T-helper 1 cell treated with Interleukin-12 subunit alpha and Interleukin-12 subunit beta and Interleukin-4 antibody, amounts not matched to agents 30 ng/mL and 1 ng/mL, for 36 hours (primary cell): ENCODE results near the gene PRKAA1. TPM values are rescaled to one million over a fixed set of nuclear protein-coding genes. Genes with fewer than 3 reads are reported as not detected.

Source experiments
- intact Hi-C: fragments of 100-400 bp; cut with micrococcal nuclease; formaldehyde crosslinking; loops from one replicate; pipeline ENCODE4 v1.15.1; 2024
- total RNA-seq: library from RNA; stranded (reverse); gene quantifications from 2 replicates; pipeline ENCODE4 v1.2.3, GENCODE V29; 2022

Gene PRKAA1
- total RNA-seq, result 71.4 and 78.7 TPM in 2 replicates

DNA sequence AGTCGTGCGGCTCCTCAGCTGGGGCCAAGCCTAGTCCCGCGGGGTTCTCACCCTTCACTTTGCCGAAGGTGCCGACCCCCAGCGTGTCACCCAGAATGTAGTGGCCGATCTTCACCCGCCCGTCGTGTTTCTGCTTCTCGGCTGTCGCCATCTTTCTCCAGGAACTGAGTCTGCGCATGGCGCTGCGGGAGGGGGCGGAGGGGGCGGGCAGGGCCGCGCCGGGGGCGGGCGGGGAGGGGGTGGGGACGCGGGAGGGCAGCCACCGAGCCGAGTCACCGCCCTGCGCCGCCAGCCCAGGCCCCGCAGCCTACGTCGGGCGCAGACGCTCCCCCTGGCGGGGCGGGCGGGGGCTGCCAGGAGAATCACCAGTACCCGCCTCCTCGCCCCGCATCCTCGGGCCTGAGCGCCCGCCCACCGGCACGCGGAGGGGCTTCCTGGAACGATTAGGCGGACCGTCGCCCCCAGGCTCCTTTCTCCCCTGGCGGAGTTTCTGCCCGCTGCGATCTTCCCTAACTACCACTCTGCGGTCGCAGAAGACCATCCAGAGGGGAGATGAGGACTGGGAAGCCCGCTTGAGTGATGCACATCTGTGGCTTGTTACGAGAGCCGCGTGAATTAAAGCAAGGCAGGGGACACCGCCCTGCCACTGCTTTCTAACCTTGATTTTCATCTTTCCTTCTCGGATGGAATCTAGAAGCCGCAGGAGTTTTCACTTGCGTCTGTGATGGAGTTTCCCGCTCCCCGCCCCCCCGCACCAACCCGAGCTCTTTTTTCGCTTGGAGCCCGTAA, at the start of gene PRKAA1:
Gene PRKAA1, minus strand, starts transcription at position 363 of the 789 bp plus-strand sequence. Its CDS starts 185 bp downstream, at position 178.
- intact Hi-C loops, result loop anchor here (1.0 kb wide), 2 partner anchors 849 to 1106 kb away; partner anchors contain the start of gene RIMOC1

DNA sequence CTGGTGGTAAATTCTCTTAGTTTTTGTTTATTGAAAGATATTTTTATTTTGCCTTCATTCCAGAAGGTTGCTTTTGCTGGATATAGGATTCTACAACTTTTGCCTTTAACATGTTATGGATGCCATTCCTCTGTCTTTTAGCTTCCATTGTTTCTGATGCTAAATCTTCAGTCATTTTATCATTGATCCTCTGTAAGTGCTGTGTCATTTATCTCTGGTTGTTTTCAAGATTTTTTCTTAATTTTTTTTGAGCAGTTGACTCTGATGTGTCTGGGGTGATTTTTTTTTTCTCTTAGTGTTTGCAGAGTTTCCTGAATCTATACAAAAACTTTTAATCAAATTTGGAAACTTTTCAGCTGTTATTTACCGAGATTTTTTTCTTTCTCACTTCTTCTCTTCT, 49.4 kb upstream of the PRKAA1 start:
- intact Hi-C loops, result no loop called here

DNA sequence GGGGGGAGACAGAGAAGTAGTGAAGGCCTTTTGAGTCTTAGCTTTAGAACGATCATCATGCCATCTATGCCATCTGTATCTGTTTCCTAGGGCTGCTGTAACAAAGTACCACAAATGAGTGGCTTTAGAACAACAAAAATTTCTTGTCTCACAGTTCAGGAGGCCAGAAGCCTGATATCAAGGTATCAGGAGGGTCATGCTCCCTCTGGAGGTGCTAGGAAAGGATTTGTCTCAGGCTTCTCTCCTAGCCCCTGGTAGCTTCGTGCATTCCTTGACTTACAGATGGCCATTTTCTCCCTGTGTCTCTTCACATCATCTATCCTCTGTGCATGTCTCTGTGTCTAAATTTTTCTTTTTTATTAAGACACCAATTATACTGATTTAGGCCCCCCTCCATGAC, 48.2 kb upstream of the PRKAA1 start:
- intact Hi-C loops, result no loop called here

DNA sequence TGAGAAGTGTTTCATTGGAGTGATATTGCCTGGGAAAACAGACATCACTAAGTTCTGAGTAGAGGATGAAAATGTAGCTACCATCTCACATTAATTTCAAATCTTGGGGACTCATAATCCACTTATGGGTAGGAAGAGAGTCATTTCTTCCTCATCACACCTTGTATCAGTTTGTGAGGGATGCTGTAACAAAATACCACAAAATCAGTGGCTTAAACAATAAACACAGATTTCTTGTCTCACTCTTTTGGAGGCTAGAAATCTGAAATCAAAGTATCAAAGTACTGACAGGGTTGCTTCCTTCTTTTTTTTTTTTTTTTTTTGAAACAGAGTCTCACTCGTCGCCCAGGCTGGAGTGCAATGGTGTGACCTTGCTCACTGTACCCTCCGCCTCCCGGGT, 46.4 kb upstream of the PRKAA1 start:
- intact Hi-C loops, result no loop called here

DNA sequence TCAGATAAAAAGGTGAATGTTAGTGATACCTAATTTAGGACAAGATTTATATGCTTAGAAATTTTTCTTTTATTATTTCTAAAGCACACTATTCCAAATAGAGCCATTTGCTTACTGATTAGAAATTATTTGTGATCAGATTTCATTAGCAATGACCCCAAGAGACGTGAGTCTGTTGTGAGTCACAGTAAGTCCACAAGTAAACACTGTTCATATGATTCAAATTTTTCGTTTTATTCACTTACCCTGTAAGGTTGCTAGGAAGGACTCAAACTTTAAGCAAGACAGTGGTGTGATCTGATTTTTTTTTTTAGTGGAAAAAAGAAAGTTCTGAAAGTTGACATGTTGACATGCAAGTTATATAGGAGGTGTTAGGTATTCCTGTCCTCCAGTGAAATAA, 44.2 kb upstream of the PRKAA1 start:
- intact Hi-C loops, result no loop called here

DNA sequence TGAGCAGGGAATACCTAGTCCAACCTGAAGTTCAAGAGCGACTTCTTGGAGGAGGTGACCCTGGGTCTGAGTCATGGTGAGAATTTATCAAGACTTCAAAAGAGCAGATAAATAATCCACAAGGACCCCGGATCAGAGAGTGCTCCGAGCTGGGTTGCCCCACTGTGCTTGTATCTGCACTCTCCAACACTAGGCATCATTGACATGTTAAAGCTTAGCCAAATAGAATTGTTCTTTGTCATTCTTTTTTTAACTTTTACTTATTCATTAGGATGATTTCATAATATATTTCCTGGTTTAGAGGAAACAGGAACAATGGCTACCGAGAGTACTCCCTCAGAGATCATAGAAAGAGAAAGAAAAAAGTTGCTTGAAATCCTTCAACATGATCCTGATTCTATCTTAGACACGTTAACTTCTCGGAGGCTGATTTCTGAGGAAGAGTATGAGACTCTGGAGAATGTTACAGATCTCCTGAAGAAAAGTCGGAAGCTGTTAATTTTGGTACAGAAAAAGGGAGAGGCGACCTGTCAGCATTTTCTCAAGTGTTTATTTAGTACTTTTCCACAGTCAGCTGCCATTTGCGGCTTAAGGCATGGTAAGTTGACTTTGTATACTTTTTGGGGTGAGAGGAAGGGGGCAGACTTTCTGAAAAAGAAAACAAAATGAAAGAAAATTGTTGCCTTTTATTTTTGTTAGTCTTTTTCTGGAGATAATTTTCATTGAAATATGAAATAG, 43.1 kb upstream of the PRKAA1 start, which contains the start of gene CARD6:
Gene CARD6, plus strand, starts transcription at position 300 of the 738 bp plus-strand sequence. Its CDS starts 16 bp downstream, at position 316.
- intact Hi-C loops, result no loop called here

DNA sequence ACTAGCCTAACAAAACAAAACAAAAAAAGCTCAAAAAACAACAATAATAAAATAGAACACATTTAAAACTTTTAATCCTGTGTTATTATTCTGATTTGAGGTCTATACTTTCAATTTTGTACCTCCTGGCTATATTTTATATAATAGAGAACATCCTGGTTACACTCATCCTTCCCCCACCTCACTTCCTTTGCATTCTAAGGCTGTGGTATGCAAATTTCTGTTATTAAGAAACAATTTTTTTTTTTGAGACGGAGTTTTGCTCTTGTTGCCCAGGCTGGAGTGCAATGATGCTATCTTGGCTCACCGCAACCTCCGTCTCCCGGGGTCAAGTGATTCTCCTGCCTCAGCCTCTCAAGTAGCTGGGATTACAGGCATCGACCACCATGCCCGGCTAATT, 39.9 kb upstream of the PRKAA1 start:
- intact Hi-C loops, result loop anchor here (10.0 kb wide), 1 partner anchor 1623 kb away; the partner anchor contains the start of gene FYB1

DNA sequence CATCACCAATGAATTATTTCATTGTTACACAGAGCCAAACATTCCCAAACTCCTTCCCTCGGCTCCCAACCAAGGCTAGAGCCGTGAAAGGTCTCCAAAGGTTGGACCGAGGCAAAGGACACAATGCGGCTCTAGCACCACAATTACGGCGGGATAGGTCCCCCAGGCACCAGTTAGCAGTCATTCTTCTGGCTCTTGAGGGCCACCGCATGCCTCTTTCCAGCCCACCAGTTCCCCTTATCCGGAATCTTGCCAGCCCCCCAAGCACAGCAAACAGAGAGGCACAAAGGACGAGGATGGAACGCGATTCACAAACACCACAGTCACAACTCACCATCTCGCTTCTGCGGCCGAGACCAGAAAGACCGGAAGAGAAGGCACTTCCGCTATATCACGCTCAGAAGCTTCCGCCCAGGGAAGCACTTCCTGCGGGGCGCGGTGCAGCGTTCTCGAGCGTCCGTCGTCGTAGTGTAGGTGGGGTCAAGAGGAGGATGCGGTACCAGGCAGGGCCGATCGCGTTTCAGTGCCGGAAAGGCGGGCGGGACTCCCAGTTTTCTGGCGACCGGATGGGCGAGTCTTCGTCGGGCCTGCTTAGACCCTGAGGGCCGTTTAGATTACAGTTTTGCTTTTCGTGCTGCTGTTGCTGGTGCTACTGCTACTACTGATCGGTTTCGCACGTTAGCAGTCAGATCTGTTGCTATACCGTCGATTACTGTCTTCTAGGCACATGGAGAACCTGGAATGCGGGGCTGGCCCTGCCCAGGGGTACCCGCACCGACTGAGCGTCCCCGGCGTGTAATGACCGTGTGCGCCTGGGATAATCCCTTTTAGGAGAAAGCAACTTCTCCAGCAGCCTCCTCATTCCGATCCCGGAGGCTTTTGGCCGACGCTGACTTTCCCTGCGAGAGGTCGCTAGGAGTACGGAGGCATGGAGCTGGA, 36.9 kb upstream of the PRKAA1 start, which contains the start of gene RPL37:
Gene RPL37, minus strand, starts transcription at position 374 of the 939 bp plus-strand sequence. Its CDS starts 37 bp downstream, at position 337.
- intact Hi-C loops, result loop anchor here (1.0 to 10.0 kb wide), 13 partner anchors 38 to 1760 kb away; partner anchors contain the start of genes FBXO4, FYB1, OXCT1 and RICTOR

DNA sequence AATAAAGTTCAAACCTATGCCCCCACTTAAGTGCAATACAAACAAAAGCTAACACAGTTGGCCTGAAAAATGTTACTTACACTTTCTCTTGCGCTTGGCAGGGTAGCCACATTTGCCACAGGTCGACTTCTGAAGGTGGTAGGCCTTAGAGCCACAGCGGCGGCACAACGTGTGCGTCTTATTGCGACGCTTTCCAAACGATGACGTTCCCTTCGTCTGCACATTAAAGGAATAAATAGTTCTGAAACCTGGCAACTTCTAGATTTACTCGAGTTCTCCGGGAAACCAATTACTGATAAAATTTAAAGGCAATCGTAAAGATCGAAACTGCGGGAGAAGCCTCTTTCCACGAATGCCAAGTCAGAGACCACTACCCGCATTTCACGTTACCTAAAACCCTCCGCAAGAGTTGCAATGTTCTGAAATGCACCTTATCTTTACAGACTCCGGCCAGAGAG, 36.2 kb upstream of the PRKAA1 start:
- intact Hi-C loops, result loop anchor here (2.0 to 10.0 kb wide), 6 partner anchors 348 to 1760 kb away; partner anchors contain the start of genes FBXO4, FYB1 and RICTOR

DNA sequence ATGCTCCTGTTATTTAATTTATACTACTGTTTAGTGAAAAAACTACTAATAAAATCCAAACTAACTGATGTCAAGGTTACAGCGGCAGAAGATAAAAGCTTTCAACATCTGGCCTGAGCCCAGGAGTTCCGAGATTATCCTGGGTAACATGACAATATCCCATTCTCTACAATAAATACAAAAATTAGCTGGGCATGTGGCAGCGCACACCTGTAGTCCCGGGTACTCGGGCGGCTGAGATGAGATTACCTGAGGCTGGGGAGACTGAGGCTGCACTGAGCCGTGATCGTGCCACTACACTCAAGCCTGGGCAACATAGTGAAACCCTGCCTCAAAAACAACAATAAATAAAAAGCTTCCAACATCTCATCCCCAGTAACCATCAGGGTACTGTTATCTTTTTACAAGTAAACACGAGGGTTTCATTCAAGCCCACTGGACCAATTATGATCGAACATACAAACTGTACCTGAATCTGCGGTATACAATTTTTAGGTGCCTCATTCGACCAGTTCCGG, 35.6 kb upstream of the PRKAA1 start:
- intact Hi-C loops, result loop anchor here (2.0 to 10.0 kb wide), 6 partner anchors 347 to 1759 kb away; partner anchors contain the start of genes FBXO4, FYB1 and RICTOR

DNA sequence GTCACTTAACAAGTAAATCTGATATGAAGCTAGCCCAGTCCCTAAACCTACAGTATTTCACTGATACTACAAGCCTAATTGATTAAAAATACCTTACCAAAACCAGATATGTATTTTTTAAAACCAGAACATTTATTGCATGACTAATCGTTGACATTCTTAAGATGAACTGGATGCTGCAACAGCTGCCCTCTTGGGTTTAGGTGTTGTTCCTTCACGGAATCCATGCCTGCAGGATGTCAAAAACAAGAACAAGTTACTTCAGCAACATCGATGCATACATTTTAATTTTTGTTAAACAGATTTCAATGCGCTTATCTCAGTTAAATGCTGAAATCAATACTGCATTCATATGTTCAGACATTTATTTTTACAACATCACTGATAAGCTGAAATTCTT, 34.2 kb upstream of the PRKAA1 start:
- intact Hi-C loops, result loop anchor here (10.0 kb wide), 1 partner anchor 1618 kb away; the partner anchor contains the start of gene FYB1

DNA sequence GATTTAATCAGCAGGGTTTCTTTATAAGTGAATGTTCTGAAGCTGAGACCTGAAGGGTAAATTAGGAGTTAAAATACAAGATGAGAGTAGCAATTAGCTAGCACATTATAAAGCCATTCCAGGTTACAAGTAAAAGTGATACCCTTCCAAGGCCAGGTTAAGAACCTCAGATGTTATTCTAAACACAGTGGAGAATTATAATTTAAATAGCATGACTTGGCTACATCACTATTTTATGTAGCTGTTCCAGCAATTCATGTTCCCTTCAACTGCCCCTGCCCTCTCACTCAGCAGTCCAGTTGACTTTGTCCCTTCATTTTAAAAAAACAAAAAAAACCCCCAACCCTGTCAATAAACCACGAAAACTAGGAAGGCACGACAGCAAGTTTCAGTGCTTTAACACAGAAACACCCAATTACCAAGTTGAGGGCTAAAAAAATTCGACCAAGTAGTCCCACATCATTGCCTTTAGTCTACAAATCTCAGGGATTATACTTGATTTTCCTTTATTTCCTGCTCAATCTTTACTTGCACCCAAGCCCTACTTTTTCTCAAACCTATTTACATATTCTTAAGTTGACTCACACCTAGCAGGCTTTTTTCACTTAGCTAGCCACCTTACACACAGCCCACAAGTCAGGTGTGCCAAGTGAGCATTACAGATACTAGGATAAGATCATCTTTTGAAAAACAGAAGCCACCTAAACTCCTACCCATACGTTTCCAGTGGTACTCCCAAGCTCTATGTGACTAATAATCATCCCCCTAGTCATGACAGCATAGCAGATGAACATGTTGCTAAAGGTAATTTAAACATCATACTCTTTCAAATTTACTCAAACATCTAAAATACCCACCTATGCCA, 33.4 kb upstream of the PRKAA1 start:
- intact Hi-C loops, result loop anchor here (10.0 kb wide), 1 partner anchor 1617 kb away; the partner anchor contains the start of gene FYB1

DNA sequence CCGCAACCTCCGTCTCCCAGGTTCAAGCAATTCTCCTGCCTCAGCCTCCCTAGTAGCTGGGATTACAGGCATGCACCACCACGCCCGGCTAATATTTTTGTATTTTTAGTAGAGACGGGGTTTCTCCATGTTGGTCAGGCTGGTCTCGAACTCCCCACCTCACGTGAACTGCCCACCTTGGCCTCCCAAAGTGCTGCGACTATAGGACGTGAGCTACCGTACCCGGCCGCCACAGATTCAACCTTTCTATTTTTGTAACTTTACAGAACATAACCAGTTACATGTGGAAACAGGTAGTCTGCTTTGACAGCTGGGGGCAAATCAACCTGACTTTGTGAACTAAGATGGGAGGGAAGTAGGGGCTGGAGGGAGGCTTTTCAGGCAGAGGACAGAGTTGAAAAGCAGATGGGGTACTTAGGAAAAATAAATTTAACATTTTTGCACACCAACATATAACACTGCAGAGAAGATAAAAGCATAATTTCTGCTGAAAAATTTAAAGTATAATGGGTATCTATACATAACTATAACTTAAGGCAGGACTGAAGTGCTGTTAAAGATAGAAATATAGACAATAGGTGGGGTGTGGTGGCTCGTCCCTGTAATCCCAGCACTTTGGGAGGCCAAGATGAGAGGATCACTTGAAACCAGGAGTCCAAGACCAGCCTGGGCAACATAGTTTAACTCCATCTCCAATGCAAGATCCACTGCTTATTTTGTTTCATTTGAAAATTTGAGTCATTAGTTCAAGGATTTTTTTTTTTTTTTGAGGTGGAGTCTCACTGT, 31.8 kb upstream of the PRKAA1 start:
- intact Hi-C loops, result loop anchor here (10.0 kb wide), 1 partner anchor 1615 kb away; the partner anchor contains the start of gene FYB1

DNA sequence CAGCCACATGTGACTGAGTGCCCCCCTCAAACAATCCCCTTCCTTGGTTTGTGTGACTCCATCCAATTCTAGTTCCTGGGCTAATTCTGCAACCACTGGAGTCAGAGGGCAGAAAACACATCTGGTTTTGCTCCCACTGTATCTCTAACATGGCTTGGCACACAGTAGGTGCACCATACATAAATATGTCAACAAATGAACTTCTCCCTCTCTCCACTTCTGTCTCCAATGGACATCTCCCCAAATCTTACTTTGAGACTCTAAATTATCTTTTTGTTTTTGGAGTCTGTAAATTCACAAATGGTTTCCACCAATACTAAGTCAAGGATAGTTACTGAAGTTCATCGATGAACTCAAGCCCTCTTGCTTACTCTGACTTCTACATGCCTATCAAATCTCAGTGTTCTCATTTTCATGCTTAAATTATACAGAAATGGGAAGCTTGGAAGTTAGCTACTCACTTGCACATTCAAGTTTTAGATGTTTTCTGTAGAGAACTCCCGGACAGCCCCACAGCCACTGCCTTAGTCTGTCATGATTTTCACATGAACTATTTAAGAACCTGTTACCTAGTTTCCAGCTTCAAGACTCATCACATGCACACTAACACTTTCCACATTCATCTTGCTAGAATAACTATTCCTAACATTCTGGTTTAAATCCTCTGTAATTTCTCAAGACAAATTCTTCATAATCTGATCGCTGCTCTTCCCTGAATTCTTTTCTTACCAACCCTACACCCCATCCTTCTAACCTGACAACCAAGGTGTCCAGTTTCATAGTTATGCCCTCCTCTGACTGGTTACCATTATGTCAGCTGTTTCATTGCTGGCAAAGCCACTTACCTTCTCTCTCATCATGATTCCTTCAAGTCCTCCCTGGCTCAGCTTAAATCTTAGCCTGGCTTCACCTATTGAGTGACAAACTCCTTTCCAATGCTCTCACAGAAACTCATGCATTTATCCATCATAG, 30.8 kb upstream of the PRKAA1 start:
- intact Hi-C loops, result no loop called here

DNA sequence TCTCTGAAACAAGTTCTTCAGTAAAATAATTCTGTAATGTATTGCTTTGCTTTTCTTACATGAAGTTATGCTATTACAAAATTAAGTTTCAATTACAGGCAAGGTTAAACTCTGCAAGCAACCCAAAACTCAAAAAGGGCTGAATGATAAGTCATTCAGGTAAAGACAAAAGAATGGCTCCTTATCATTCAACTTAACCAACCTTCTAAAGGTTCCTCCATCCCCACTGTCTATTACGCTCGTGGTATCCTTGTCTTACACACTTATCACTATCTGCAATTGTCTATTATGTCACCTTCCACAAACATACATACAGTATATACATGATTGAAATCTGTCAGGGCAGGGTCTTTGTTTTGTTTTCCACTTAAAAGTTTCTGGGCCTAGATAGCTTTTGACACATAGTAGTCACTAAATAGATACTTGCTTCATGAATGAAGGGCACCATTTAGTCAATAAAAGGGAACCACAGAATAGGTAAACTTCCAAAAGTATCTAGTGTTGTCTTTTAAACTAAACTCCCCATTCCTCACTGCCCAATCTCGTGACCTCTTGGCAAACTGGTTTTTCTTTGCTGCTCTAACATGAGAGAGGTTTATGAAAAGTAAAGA, 30.0 kb upstream of the PRKAA1 start:
- intact Hi-C loops, result no loop called here

DNA sequence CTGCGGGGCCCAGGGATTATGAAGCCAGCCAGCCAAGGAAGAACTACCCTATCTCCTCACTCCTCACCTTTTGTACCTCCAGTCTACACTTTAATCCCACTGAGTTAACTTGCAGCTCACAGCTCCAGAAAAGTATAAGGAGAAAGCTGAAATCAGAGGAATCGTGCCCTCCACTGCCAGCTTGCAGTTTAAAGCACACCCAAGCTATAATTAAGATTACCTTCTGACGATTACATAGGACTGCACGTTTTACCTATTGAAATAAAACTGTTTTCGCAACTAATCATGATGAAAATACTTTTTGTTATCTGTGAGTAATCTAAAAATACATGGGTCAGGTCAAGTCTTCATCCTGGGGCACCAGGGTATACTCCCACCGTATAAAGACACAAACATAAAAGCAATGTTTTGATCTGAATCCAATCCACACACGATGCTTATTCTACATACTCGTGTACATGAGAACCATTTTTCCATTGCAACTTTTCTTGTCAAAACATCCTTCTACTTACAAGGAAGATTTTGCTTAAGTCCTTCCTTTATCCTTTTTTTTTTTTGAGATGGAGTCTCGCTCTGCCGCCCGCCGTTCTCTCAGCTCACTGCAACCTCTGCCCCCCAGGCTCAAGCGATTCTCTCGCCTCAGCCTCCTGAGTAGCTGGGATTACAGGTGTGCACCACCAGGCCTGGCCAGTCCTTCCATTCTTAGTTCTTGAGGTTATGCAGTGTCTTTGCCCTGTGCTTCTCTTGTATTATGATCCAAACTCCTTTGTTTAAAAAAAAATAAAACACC, 29.2 kb upstream of the PRKAA1 start:
- intact Hi-C loops, result no loop called here
